ENCODE measurements around the gene COL5A2.

DNA sequence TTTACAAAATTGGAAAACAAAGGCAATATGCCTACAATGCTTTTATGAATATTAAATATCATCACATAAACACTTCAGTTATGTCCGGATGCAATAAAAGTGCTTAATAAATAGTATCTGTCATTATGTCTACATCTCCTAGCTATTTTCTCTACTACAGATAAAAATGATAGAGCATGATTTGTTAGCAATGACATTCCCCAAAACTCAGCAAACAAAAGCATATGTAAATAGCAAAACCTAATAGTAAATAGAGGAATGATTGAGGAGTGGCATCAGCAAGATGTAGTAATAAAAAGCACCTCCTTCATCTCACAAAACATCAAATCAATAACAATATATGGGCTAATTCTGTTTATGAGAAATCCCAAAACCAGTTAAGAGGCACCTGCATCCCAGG lies 46.5 kb upstream of the COL5A2 start:
- TF ChIP-seq, protein P1, sequence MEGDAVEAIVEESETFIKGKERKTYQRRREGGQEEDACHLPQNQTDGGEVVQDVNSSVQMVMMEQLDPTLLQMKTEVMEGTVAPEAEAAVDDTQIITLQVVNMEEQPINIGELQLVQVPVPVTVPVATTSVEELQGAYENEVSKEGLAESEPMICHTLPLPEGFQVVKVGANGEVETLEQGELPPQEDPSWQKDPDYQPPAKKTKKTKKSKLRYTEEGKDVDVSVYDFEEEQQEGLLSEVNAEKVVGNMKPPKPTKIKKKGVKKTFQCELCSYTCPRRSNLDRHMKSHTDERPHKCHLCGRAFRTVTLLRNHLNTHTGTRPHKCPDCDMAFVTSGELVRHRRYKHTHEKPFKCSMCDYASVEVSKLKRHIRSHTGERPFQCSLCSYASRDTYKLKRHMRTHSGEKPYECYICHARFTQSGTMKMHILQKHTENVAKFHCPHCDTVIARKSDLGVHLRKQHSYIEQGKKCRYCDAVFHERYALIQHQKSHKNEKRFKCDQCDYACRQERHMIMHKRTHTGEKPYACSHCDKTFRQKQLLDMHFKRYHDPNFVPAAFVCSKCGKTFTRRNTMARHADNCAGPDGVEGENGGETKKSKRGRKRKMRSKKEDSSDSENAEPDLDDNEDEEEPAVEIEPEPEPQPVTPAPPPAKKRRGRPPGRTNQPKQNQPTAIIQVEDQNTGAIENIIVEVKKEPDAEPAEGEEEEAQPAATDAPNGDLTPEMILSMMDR (IDR thresholded peaks at IDR 0.05) = no peak
- no peak for TF ChIP-seq POLR2A (IDR thresholded peaks at IDR 0.05)
- no peak for TF ChIP-seq POLR2AphosphoS5 (IDR thresholded peaks at IDR 0.05)
